ENCODE data around the gene LRBA. TPM values are rescaled to one million over a fixed set of nuclear protein-coding genes. Genes with fewer than 3 reads are reported as not detected.
"Not testable (repeated sequence)": the region's sequence is repeated elsewhere in the genome, so short reads cannot be mapped to it uniquely, and the experiment has no call there.

The LRBA gene
- polyA plus RNA-seq, 5 donors: 39.8 to 58.2 (median 54.4) TPM

GRCh38 chr4:150976478-150977118 is 38.5 kb downstream of the LRBA start:
- no peak for DNase-seq

GRCh38 chr4:150974750-150975149 is 40.3 kb downstream of the LRBA start:
- no peak for DNase-seq

- no peak for DNase-seq
Observed at GRCh38 chr4:150974252-150974640, 40.8 kb downstream of the LRBA start.

- DNase-seq: no peak
Observed at GRCh38 chr4:150973626-150974251, 41.3 kb downstream of the LRBA start.

- DNase-seq: no peak
Observed at GRCh38 chr4:150972592-150972991, 42.5 kb downstream of the LRBA start.

GRCh38 chr4:150971901-150972300 is 43.2 kb downstream of the LRBA start:
- no peak for DNase-seq

GRCh38 chr4:150970685-150971151 is 44.4 kb downstream of the LRBA start:
- no peak for DNase-seq

GRCh38 chr4:150964754-150965153 is 50.3 kb downstream of the LRBA start:
- no peak for DNase-seq

GRCh38 chr4:150963602-150964345 is 51.3 kb downstream of the LRBA start:
- not testable (repeated sequence) for DNase-seq

GRCh38 chr4:150962245-150962644 is 52.8 kb downstream of the LRBA start:
- no peak for DNase-seq

GRCh38 chr4:150961566-150961965 is 53.5 kb downstream of the LRBA start:
- no peak for DNase-seq

GRCh38 chr4:150960818-150961217 is 54.3 kb downstream of the LRBA start:
- no peak for DNase-seq

- DNase-seq: no peak
Observed at GRCh38 chr4:150960079-150960478, 55.0 kb downstream of the LRBA start.

GRCh38 chr4:150957981-150958380 is 57.1 kb downstream of the LRBA start:
- DNase-seq: not testable (repeated sequence)

GRCh38 chr4:150957095-150957494 is 58.0 kb downstream of the LRBA start:
- not testable (repeated sequence) for DNase-seq

GRCh38 chr4:150953916-150954315 is 61.2 kb downstream of the LRBA start:
- DNase-seq: not testable (repeated sequence)

GRCh38 chr4:150952167-150952845 is 62.8 kb downstream of the LRBA start:
- no peak for DNase-seq

GRCh38 chr4:150950657-150951288 is 64.3 kb downstream of the LRBA start:
- DNase-seq: no peak

- no peak for DNase-seq
Observed at GRCh38 chr4:150949943-150950342, 65.1 kb downstream of the LRBA start.

- no peak for DNase-seq
Observed at GRCh38 chr4:150949342-150949741, 65.7 kb downstream of the LRBA start.

GRCh38 chr4:150948710-150949109 is 66.4 kb downstream of the LRBA start:
- DNase-seq: no peak

- DNase-seq: no peak
Observed at GRCh38 chr4:150948074-150948473, 67.0 kb downstream of the LRBA start.
